CD14-positive monocyte (primary cell): ENCODE results near the gene KDM7A. TPM values are rescaled to one million over a fixed set of nuclear protein-coding genes. Genes with fewer than 3 reads are reported as not detected.

Experiments
- DNase-seq, 3 donors: peaks; one replicate each; pipeline ENCODE4 v3.0.0-alpha.2; 2011 to 2022
- H2AFZ ChIP-seq: 2 replicates; pipeline ENCODE4 v1.6.0; 2012; ENCODE audit warnings: mild to moderate bottlenecking, low read depth, low read length, inconsistent platforms; ENCODE audit not compliant: insufficient read depth, poor library complexity, severe bottlenecking
- H3K27ac ChIP-seq, 2 donors: 1 replicate in 1 of 2; 2 replicates in 1 of 2; pipeline ENCODE4 v1.5.1; 2012 to 2013; ENCODE audit warnings: low read length in 2 of 2, control low read depth in 1 of 2, inconsistent platforms in 1 of 2, low read depth in 1 of 2, mild to moderate bottlenecking in 1 of 2
- H3K27me3 ChIP-seq, 2 donors: one replicate each; pipeline versions ENCODE4 v1.6.0 to v1.6.1; 2011 to 2013; ENCODE audit warnings: low read length in 2 of 2; ENCODE audit not compliant: control insufficient read depth in 2 of 2, insufficient read depth in 2 of 2
- H3K36me3 ChIP-seq, 2 donors: replicated peaks in 1 of 2; 1 replicate in 1 of 2; 2 replicates in 1 of 2; pipeline versions ENCODE4 v1.5.1 to v1.6.1; 2012 to 2013; ENCODE audit warnings: low read length in 2 of 2, control low read depth in 1 of 2, inconsistent platforms in 1 of 2, mild to moderate bottlenecking in 1 of 2; ENCODE audit not compliant: insufficient read depth in 2 of 2, control insufficient read depth in 1 of 2
- H3K4me1 ChIP-seq, 2 donors: 1 replicate in 1 of 2; 2 replicates in 1 of 2; pipeline versions ENCODE4 v1.5.1 to v1.6.1; 2012 to 2013; ENCODE audit warnings: low read length in 2 of 2, control low read depth in 1 of 2, inconsistent platforms in 1 of 2, mild to moderate bottlenecking in 1 of 2, moderate library complexity in 1 of 2; ENCODE audit not compliant: insufficient read depth in 2 of 2, control insufficient read depth in 1 of 2
- H3K4me2 ChIP-seq: replicated peaks from 2 replicates; pipeline ENCODE3; 2012; ENCODE audit warnings: low read length, moderate library complexity, mild to moderate bottlenecking; ENCODE audit not compliant: poor library complexity, severe bottlenecking; ENCODE audit errors: extremely low read depth
- H3K4me3 ChIP-seq, 3 experiments: fragments of 200-600 bp in 1 of 3; sonication (generic) in 1 of 3; replicated peaks in 1 of 3; 1 replicate in 2 of 3; 2 replicates in 1 of 3; pipeline ENCODE4 v1.5.1; 2011 to 2013; ENCODE audit warnings: low read length in 3 of 3, mild to moderate bottlenecking in 3 of 3, control low read depth in 2 of 3, low read depth in 2 of 3, inconsistent platforms in 1 of 3, moderate library complexity in 1 of 3
- H3K79me2 ChIP-seq: 2 replicates; pipeline ENCODE4 v1.6.0; 2012; ENCODE audit warnings: mild to moderate bottlenecking, control low read depth, inconsistent platforms, low read length, moderate library complexity; ENCODE audit not compliant: insufficient read depth
- H3K9ac ChIP-seq: 2 replicates; pipeline ENCODE4 v1.6.0; 2017; ENCODE audit warnings: low read length, mild to moderate bottlenecking; ENCODE audit not compliant: insufficient read depth, poor library complexity, severe bottlenecking
- H3K9me3 ChIP-seq, 2 donors: replicated peaks in 1 of 2; 1 replicate in 1 of 2; 2 replicates in 1 of 2; pipeline versions ENCODE4 v1.5.1 to v1.6.1; 2012 to 2013; ENCODE audit warnings: low read length in 2 of 2, control low read depth in 1 of 2; ENCODE audit not compliant: control insufficient read depth in 1 of 2, insufficient read depth in 1 of 2
- H4K20me1 ChIP-seq: 2 replicates; pipeline ENCODE4 v1.6.0; 2012; ENCODE audit warnings: mild to moderate bottlenecking, low read length, control low read depth, moderate library complexity; ENCODE audit not compliant: insufficient read depth
- H3K27ac Mint-ChIP-seq, 7 donors: one replicate each; pipeline ENCODE4 v1.8.0; 2020; ENCODE audit warnings: mild to moderate bottlenecking in 7 of 7, mixed read lengths in 7 of 7, moderate library complexity in 6 of 7, inconsistent platforms in 2 of 7
- H3K27me3 Mint-ChIP-seq, 3 donors: one replicate each; pipeline ENCODE4 v1.8.0; 2021 to 2022; ENCODE audit warnings: low read depth in 3 of 3, mild to moderate bottlenecking in 3 of 3, mixed read lengths in 3 of 3, moderate library complexity in 3 of 3, inconsistent platforms in 1 of 3
- H3K36me3 Mint-ChIP-seq, 2 donors: one replicate each; pipeline ENCODE4 v1.8.0; 2020; ENCODE audit warnings: mixed read lengths in 2 of 2, inconsistent platforms in 1 of 2, mild to moderate bottlenecking in 1 of 2
- H3K4me1 Mint-ChIP-seq: one replicate; pipeline ENCODE4 v1.8.0; 2020; ENCODE audit warnings: mild to moderate bottlenecking, mixed read lengths
- H3K4me3 Mint-ChIP-seq, 2 donors: one replicate each; pipeline ENCODE4 v1.8.0; 2020; ENCODE audit warnings: mild to moderate bottlenecking in 2 of 2, mixed read lengths in 2 of 2, moderate library complexity in 1 of 2
- H3K9me3 Mint-ChIP-seq, 7 donors: one replicate each; pipeline ENCODE4 v1.8.0; 2020 to 2022; ENCODE audit warnings: mixed read lengths in 7 of 7, mild to moderate bottlenecking in 6 of 7, moderate library complexity in 6 of 7, inconsistent platforms in 2 of 7
- WGBS: methylation state at CpG from one replicate; pipeline ENCODE4 v1.1.5; 2013; ENCODE audit warnings: missing lambda C conversion rate; ENCODE audit not compliant: insufficient coverage; 5-methylcytosine and 5-hydroxymethylcytosine counted together
- intact Hi-C, 2 donors: fragments of 100-400 bp; cut with micrococcal nuclease; formaldehyde crosslinking; loops; one replicate each; pipeline versions ENCODE4 v1.15.0 to v1.15.1; 2023
- polyA plus RNA-seq, 3 donors: library from polyadenylated mRNA; depleted of rRNA in 1 of 3; unstranded in 2 of 3; stranded (reverse) in 1 of 3; fragments of 300-500 nt in 2 of 3; fragments of >200 nt in 1 of 3; fragmentation: Illumina TruSeq in 2 of 3; gene quantifications; 1 replicate in 2 of 3; 2 replicates in 1 of 3; pipeline ENCODE4 v1.2.3, GENCODE V29; 2012 to 2021
- TF ChIP-seq, protein P1 (sequence below): fragments of 200-600 bp; IDR thresholded peaks from one replicate; pipeline ENCODE4 v1.8.0; 2022; ENCODE audit warnings: antibody characterized with exemption, mild to moderate bottlenecking

KDM7A gene
- polyA plus RNA-seq, 3 donors, result 4.9 to 37.9 (median 7.9) TPM

DNA sequence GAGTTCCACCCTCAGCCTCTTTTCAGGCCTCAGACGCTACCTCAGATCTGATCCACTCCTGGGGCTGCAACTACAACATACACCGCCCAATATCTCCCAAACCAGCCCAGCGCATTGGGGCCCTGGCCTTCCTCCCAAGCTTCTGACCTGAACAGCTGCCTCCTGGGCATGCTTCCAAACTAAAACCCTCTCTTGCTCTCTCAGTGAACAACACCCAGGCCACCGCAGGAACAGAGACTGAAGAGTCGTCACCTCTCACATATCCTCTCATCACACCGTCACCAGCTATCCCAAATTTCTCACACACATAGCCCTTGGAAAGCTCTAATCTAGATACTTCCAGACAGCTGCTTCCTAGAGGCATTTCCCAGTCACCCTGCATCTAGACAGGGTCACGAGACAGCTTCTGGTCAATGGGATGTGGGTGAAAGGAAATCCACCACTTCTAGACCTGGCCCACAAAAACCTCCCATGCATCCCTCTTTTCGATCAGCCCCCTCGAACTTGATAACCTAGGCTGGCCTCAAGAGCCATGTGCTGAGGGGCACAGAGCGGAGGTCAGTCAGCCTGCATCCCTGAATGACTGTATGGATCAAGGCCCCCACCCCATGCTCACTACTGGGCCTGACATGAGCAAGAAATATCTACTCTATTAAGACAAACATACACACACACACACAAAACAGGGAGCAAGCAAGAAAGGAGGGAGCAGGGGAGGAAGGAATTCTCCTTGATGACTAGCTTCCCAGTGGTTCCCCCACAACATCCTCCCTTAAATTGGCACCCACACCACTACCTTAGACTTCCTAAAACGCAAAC lies 115.8 kb downstream of the KDM7A start:
- no peaks in the 10 kb centered on the region for H3K27me3 ChIP-seq
- DNase-seq, result no peak
- H4K20me1 ChIP-seq, result peaks cover 57% of the 10 kb centered on the region
- peak overlapping the region; percentile 91 for H3K4me2 ChIP-seq
- peaks cover 1 to 9% (median 7%) of the 10 kb centered on the region in 3 donors for H3K27me3 Mint-ChIP-seq
- intact Hi-C loops, result loop anchor here in 1 of 2 donors (10.0 kb wide), 1 partner anchor 864 kb away; the partner anchor contains the start of gene BRAF
- peaks cover 0 to 6% (median 2%) of the 10 kb centered on the region in 7 donors for H3K9me3 Mint-ChIP-seq
- peak overlapping the region; percentile 90 to 96 for H3K4me3 Mint-ChIP-seq
- no peak overlapping the region for H3K27ac ChIP-seq
- H3K27ac Mint-ChIP-seq, result peak overlapping the region in 4 of 7 donors; percentile 26 to 88 (median 68)
- H3K9me3 ChIP-seq, result no peaks in the 10 kb centered on the region
- H3K36me3 ChIP-seq, result peaks cover 19 to 20% of the 10 kb centered on the region in 2 donors
- H3K4me1 Mint-ChIP-seq, result peaks cover 46% of the 10 kb centered on the region
- peaks cover 37 to 40% of the 10 kb centered on the region in 2 donors for H3K36me3 Mint-ChIP-seq
- H3K9ac ChIP-seq, result no peak overlapping the region
- TF ChIP-seq, protein P1, sequence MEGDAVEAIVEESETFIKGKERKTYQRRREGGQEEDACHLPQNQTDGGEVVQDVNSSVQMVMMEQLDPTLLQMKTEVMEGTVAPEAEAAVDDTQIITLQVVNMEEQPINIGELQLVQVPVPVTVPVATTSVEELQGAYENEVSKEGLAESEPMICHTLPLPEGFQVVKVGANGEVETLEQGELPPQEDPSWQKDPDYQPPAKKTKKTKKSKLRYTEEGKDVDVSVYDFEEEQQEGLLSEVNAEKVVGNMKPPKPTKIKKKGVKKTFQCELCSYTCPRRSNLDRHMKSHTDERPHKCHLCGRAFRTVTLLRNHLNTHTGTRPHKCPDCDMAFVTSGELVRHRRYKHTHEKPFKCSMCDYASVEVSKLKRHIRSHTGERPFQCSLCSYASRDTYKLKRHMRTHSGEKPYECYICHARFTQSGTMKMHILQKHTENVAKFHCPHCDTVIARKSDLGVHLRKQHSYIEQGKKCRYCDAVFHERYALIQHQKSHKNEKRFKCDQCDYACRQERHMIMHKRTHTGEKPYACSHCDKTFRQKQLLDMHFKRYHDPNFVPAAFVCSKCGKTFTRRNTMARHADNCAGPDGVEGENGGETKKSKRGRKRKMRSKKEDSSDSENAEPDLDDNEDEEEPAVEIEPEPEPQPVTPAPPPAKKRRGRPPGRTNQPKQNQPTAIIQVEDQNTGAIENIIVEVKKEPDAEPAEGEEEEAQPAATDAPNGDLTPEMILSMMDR, result no peak
- peak overlapping the region in 2 of 3 experiments; percentile 79 to 89 for H3K4me3 ChIP-seq
- peaks cover 49% of the 10 kb centered on the region for H3K79me2 ChIP-seq
- H3K4me1 ChIP-seq, result peaks cover 23 to 45% of the 10 kb centered on the region in 2 donors
- WGBS, result 70% methylated on average over 10 of the region's 11 CpGs
- no peak overlapping the region for H2AFZ ChIP-seq

- Histone ChIP-seq H3K9me3 (no peaks in the 10 kb centered on the region), H3K4me1 (peaks cover 23 to 45% of the 10 kb centered on the region in 2 donors), H3K79me2 (peaks cover 49% of the 10 kb centered on the region), H3K27ac (no peak overlapping the region), H3K9ac (no peak overlapping the region), H2AFZ (no peak overlapping the region), H3K27me3 (no peaks in the 10 kb centered on the region), H3K4me2 (peak overlapping the region; percentile 91), H3K36me3 (peaks cover 26 to 28% of the 10 kb centered on the region in 2 donors), H4K20me1 (peaks cover 64% of the 10 kb centered on the region), H3K4me3 (peak overlapping the region in 1 of 3 experiments; percentile 89)
- peak overlapping the region; percentile 90 to 96 for H3K4me3 Mint-ChIP-seq
- TF ChIP-seq, protein P1, result no peak
- peaks cover 0 to 6% (median 0%) of the 10 kb centered on the region in 7 donors for H3K9me3 Mint-ChIP-seq
- intact Hi-C loops, result loop anchor here in 1 of 2 donors (10.0 kb wide), 1 partner anchor 865 kb away; the partner anchor contains the start of gene BRAF
- peaks cover 45 to 47% of the 10 kb centered on the region in 2 donors for H3K36me3 Mint-ChIP-seq
- 83% methylated on average over 1 of the region's 3 CpGs for WGBS
- H3K27ac Mint-ChIP-seq, result peak overlapping the region in 2 of 7 donors; percentile 66 to 88
- peaks cover 48% of the 10 kb centered on the region for H3K4me1 Mint-ChIP-seq
- peaks cover 1 to 8% (median 7%) of the 10 kb centered on the region in 3 donors for H3K27me3 Mint-ChIP-seq
- no peak for DNase-seq
Observed at GRCh38 chr7:140060243-140060630, 116.5 kb downstream of the KDM7A start.
